SU-DHL-6 (cell line): ENCODE results near the gene HEXD.

Experiments used
- H2AFZ ChIP-seq: fragments of 200-600 bp; sonication (generic); 2 replicates; pipeline ENCODE4 v1.6.1; 2014; ENCODE audit warnings: low read depth, mild to moderate bottlenecking, moderate library complexity, mixed read lengths, antibody characterized with exemption, low read length; ENCODE audit not compliant: severe bottlenecking
- H3F3A ChIP-seq: fragments of 200-600 bp; shearing (Covaris generic); 2 replicates; pipeline ENCODE4 v1.6.0; 2016; ENCODE audit warnings: antibody characterized with exemption, mild to moderate bottlenecking; ENCODE audit not compliant: insufficient read depth
- H3K27ac ChIP-seq: fragments of 200-600 bp; sonication (generic); 2 replicates; pipeline ENCODE4 v1.5.1; 2016; ENCODE audit warnings: low read depth, mild to moderate bottlenecking, low read length, moderate library complexity, mixed read lengths
- H3K27me3 ChIP-seq: fragments of 200-600 bp; sonication (generic), shearing (Covaris generic); 2 replicates; pipeline ENCODE4 v1.6.0; 2014; ENCODE audit warnings: mild to moderate bottlenecking, low read length
- H3K36me3 ChIP-seq: fragments of 200-600 bp; sonication (generic); 2 replicates; pipeline ENCODE4 v1.6.1; 2014; ENCODE audit warnings: mild to moderate bottlenecking, low read length, mixed read lengths
- H3K4me2 ChIP-seq: fragments of 300-600, 200-600 bp; shearing (Covaris generic), sonication (generic); 2 replicates; pipeline ENCODE4 v1.6.0; 2014; ENCODE audit warnings: low read length, low read depth, mild to moderate bottlenecking; ENCODE audit not compliant: poor library complexity, severe bottlenecking
- H3K4me3 ChIP-seq: fragments of 200-600 bp; sonication (generic); 2 replicates; pipeline ENCODE4 v1.5.1; 2014; ENCODE audit warnings: antibody characterized with exemption, low read length, mild to moderate bottlenecking, mixed read lengths; ENCODE audit not compliant: insufficient read depth, poor library complexity, severe bottlenecking
- H3K79me2 ChIP-seq: fragments of 200-600 bp; sonication (generic); 2 replicates; pipeline ENCODE4 v1.6.1; 2014; ENCODE audit warnings: mild to moderate bottlenecking, low read length, moderate library complexity; ENCODE audit not compliant: insufficient read depth
- H3K9ac ChIP-seq: fragments of 200-600 bp; sonication (generic); 2 replicates; pipeline ENCODE4 v1.7.0; 2014; ENCODE audit warnings: mild to moderate bottlenecking, low read length
- H3K9me2 ChIP-seq: fragments of 200-600 bp; sonication (generic); replicated peaks from 2 replicates; pipeline ENCODE4 v1.6.1; 2014; ENCODE audit warnings: low read length; ENCODE audit not compliant: insufficient read depth
- H3K9me3 ChIP-seq: fragments of 200-600 bp; sonication (generic); 2 replicates; pipeline ENCODE4 v1.6.1; 2014; ENCODE audit warnings: low read length, mixed read lengths; ENCODE audit not compliant: insufficient read depth
- H4K20me1 ChIP-seq: fragments of 200-600 bp; sonication (generic); 2 replicates; pipeline ENCODE4 v1.6.1; 2014; ENCODE audit warnings: low read depth, mild to moderate bottlenecking, antibody characterized with exemption, low read length, moderate library complexity, mixed read lengths
- CTCF ChIP-seq: fragments of 200-600 bp; sonication (generic); IDR thresholded peaks from one replicate; pipeline ENCODE4 v1.5.1; 2017; ENCODE audit warnings: antibody characterized with exemption, mild to moderate bottlenecking, low read length, moderate library complexity; ENCODE audit not compliant: insufficient read depth, poor library complexity, severe bottlenecking
- EZH2phosphoT487 ChIP-seq: fragments of 200-600 bp; sonication (generic), shearing (Covaris generic); conservative IDR thresholded peaks from 2 replicates; pipeline ENCODE4 v1.6.1; 2018; ENCODE audit warnings: mild to moderate bottlenecking, antibody characterized with exemption, low read length, moderate library complexity, mixed read lengths

The HEXD gene

GRCh38 chr17:82414548-82415281 is 3.4 kb upstream of the HEXD start:
- Histone ChIP-seq H3K9me3 (no peaks in the 10 kb centered on the region), H3K9ac (no peak overlapping the region), H2AFZ (no peak overlapping the region), H3K79me2 (no peaks in the 10 kb centered on the region), H4K20me1 (no peaks in the 10 kb centered on the region; the same call in 1 of the 2 replicates), H3K9me2 (no peaks in the 10 kb centered on the region), H3K27me3 (no peaks in the 10 kb centered on the region), H3K36me3 (no peaks in the 10 kb centered on the region), H3F3A (no peaks in the 10 kb centered on the region), H3K4me2 (no peak overlapping the region), H3K4me3 (no peak overlapping the region), H3K27ac (no peak overlapping the region)
- TF ChIP-seq EZH2phosphoT487 (no peak), CTCF (no peak)

DNA sequence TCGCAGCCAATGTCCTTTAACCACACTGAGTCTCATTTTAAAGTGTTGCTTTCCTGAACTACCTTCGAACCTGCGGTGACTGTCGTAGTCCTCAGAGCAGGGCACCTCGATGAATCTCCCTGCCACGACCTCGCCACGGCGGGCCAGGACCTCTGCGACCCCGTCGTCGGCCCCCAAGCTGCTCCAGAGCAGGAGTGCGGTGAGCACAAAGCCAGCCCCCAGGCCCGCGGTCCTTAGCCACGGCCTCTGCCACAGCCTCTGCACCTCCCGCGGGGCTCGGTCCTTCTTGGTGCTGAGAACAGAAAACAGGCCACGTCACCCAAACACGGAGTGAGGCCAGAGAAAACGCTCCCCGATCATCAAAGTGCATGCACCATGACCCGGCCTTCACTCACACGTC is 2.8 kb upstream of the HEXD start:
- no peaks in the 10 kb centered on the region for H3K9me3 ChIP-seq
- no peak overlapping the region for H3K9ac ChIP-seq
- no peaks in the 10 kb centered on the region for H3K27me3 ChIP-seq
- H3F3A ChIP-seq = no peaks in the 10 kb centered on the region
- no peaks in the 10 kb centered on the region for H3K79me2 ChIP-seq
- TF ChIP-seq EZH2phosphoT487 = no peak
- TF ChIP-seq CTCF = no peak
- no peak overlapping the region for H3K27ac ChIP-seq
- H2AFZ ChIP-seq = no peak overlapping the region
- H3K4me2 ChIP-seq = no peak overlapping the region
- no peaks in the 10 kb centered on the region for H3K9me2 ChIP-seq
- H4K20me1 ChIP-seq = no peaks in the 10 kb centered on the region; the same call in 1 of the 2 replicates
- H3K4me3 ChIP-seq = no peak overlapping the region
- no peaks in the 10 kb centered on the region for H3K36me3 ChIP-seq

- H2AFZ ChIP-seq = no peak overlapping the region
- H3K4me3 ChIP-seq = no peak overlapping the region
- H3K9me3 ChIP-seq = no peaks in the 10 kb centered on the region
- H3K27me3 ChIP-seq = no peaks in the 10 kb centered on the region
- no peaks in the 10 kb centered on the region; the same call in 1 of the 2 replicates for H4K20me1 ChIP-seq
- H3K27ac ChIP-seq = no peak overlapping the region
- no peaks in the 10 kb centered on the region for H3F3A ChIP-seq
- H3K9me2 ChIP-seq = no peaks in the 10 kb centered on the region
- no peak overlapping the region for H3K4me2 ChIP-seq
- no peak for TF ChIP-seq CTCF
- no peak for TF ChIP-seq EZH2phosphoT487
- H3K79me2 ChIP-seq = no peaks in the 10 kb centered on the region
- no peak overlapping the region for H3K9ac ChIP-seq
- H3K36me3 ChIP-seq = no peaks in the 10 kb centered on the region
Measured at GRCh38 chr17:82415786-82416185, 2.4 kb upstream of the HEXD start.
